Endothelial cell of umbilical vein (primary cell): ENCODE measurements around the gene CBLC. TPM values are rescaled to one million over a fixed set of nuclear protein-coding genes. Genes with fewer than 3 reads are reported as not detected.

Experiments
- BruUV-seq: library from RNA; stranded (reverse); fragments of 400-500 nt; replicated peaks from 2 replicates; lab custom pipeline; 2021; lab: Mats Ljungman, UMichigan
- CTCF ChIA-PET: fragments of 300-600, 350-600 bp; sonication (Branson Sonifier 250); formaldehyde crosslinking; loops from one replicate; lab custom pipeline; 2021; ENCODE audit warnings: antibody characterized with exemption, inconsistent platforms; lab: Charles Lee
- POLR2A ChIA-PET: fragments of 300-600, 350-600 bp; sonication (Branson Sonifier 250); formaldehyde crosslinking; loops from one replicate; lab custom pipeline; 2021; ENCODE audit warnings: antibody characterized with exemption, inconsistent platforms; lab: Charles Lee
- DNase-seq: peaks from one replicate; pipeline ENCODE4 v3.0.0-alpha.2; 2011; ENCODE audit warnings: low read depth, low spot score
- FAIRE-seq: peaks from 2 replicates; lab custom pipeline; 2011; peaks lifted over from hg19 to GRCh38; lab: Jason Lieb, UNC
- H2AFZ ChIP-seq: 2 replicates; pipeline ENCODE4 v1.6.0; 2012; ENCODE audit warnings: low read depth, low read length, control low read depth, inconsistent platforms
- H3K27ac ChIP-seq: 2 replicates; pipeline ENCODE4 v1.5.1; 2011; ENCODE audit warnings: low read depth, mild to moderate bottlenecking, control low read depth, low read length, moderate library complexity; ENCODE audit not compliant: insufficient read depth
- H3K27me3 ChIP-seq, 2 experiments: 2 replicates each; pipeline versions ENCODE4 v1.6.0 to v1.6.1; 2011; ENCODE audit warnings: low read length in 2 of 2, mixed read lengths in 1 of 2; ENCODE audit not compliant: control insufficient read depth in 2 of 2, insufficient read depth in 2 of 2
- H3K36me3 ChIP-seq, 2 experiments: 2 replicates in 1 of 2; 3 replicates in 1 of 2; pipeline ENCODE4 v1.5.1; 2011; ENCODE audit warnings: low read length in 2 of 2, mild to moderate bottlenecking in 1 of 2, moderate library complexity in 1 of 2; ENCODE audit not compliant: control insufficient read depth in 2 of 2, insufficient read depth in 2 of 2; ENCODE audit errors: extremely low read depth in 1 of 2
- H3K4me1 ChIP-seq: 3 replicates; pipeline ENCODE4 v1.5.1; 2011; ENCODE audit warnings: mild to moderate bottlenecking, low read length; ENCODE audit not compliant: control insufficient read depth, insufficient read depth; ENCODE audit errors: extremely low read depth
- H3K4me2 ChIP-seq: 2 replicates; pipeline ENCODE4 v1.6.1; 2011; ENCODE audit warnings: low read length, control low read depth, mixed read lengths; ENCODE audit not compliant: insufficient read depth
- H3K4me3 ChIP-seq, 3 experiments: fragments of 200-600 bp in 1 of 3; sonication (generic), shearing (Covaris generic) in 1 of 3; replicated peaks in 1 of 3; 2 replicates each; pipeline ENCODE4 v1.5.1; 2011 to 2016; ENCODE audit warnings: control low read depth in 3 of 3, low read length in 3 of 3, mild to moderate bottlenecking in 2 of 3, inconsistent platforms in 1 of 3, low read depth in 1 of 3, moderate library complexity in 1 of 3; ENCODE audit not compliant: insufficient read depth in 1 of 3
- H3K79me2 ChIP-seq: 2 replicates; pipeline ENCODE4 v1.6.0; 2012; ENCODE audit warnings: low read length, inconsistent platforms; ENCODE audit not compliant: control insufficient read depth, insufficient read depth
- H3K9ac ChIP-seq: replicated peaks from 2 replicates; pipeline ENCODE3; 2011; ENCODE audit warnings: low read length, control low read depth; ENCODE audit not compliant: insufficient read depth; ENCODE audit errors: extremely low read depth
- H3K9me1 ChIP-seq: replicated peaks from 3 replicates; pipeline ENCODE4 v1.6.0; 2011; ENCODE audit warnings: mild to moderate bottlenecking, low read length; ENCODE audit not compliant: control insufficient read depth, insufficient read depth; ENCODE audit errors: extremely low read depth
- H3K9me3 ChIP-seq: replicated peaks from 2 replicates; pipeline ENCODE4 v1.5.1; 2012; ENCODE audit warnings: low read length, inconsistent platforms; ENCODE audit not compliant: control insufficient read depth, insufficient read depth
- H4K20me1 ChIP-seq: replicated peaks from 2 replicates; pipeline ENCODE3; 2011; ENCODE audit warnings: mild to moderate bottlenecking, low read length; ENCODE audit not compliant: control insufficient read depth, insufficient read depth; ENCODE audit errors: extremely low read depth
- EZH2 ChIP-seq: IDR thresholded peaks from 2 replicates; pipeline ENCODE4 v1.6.1; 2012; ENCODE audit warnings: borderline replicate concordance, low read depth, mild to moderate bottlenecking, moderate library complexity, low read length, inconsistent platforms; ENCODE audit not compliant: severe bottlenecking
- FOS ChIP-seq: IDR thresholded peaks from 2 replicates; pipeline ENCODE4 v1.6.1; 2011; ENCODE audit warnings: mild to moderate bottlenecking, low read length, moderate library complexity, borderline replicate concordance; ENCODE audit not compliant: insufficient read depth
- GATA2 ChIP-seq: IDR thresholded peaks from 2 replicates; pipeline ENCODE4 v1.7.0; 2011; ENCODE audit warnings: low read depth, mild to moderate bottlenecking, moderate library complexity, mixed read lengths, low read length; ENCODE audit not compliant: insufficient read length, insufficient read depth
- JUN ChIP-seq: IDR thresholded peaks from 2 replicates; pipeline ENCODE4 v1.6.1; 2011; ENCODE audit warnings: borderline replicate concordance, low read depth; ENCODE audit not compliant: insufficient read length, insufficient read depth
- MAX ChIP-seq: IDR thresholded peaks from 2 replicates; pipeline ENCODE4 v1.6.1; 2011; ENCODE audit not compliant: insufficient read depth, insufficient read length
- MYC ChIP-seq: IDR thresholded peaks from one replicate; pipeline ENCODE4 v1.6.1; 2011; ENCODE audit warnings: mild to moderate bottlenecking, low read depth, low read length
- POLR2A ChIP-seq: IDR thresholded peaks from 2 replicates; pipeline ENCODE4 v1.6.1; 2012; ENCODE audit warnings: low read depth, mild to moderate bottlenecking, control low read depth, low read length
- POLR2AphosphoS5 ChIP-seq: IDR thresholded peaks from 2 replicates; pipeline ENCODE4 v1.6.1; 2012; ENCODE audit warnings: low read depth, mild to moderate bottlenecking, control low read depth, low read length, moderate library complexity; ENCODE audit not compliant: insufficient read depth
- dilution Hi-C: fragments of 300-500 bp; cut with MboI; formaldehyde crosslinking; loops from one replicate; pipeline ENCODE4 v1.15.0; 2019; ENCODE audit warnings: low sequenced_read_pairs; ENCODE audit not compliant: extremely low pct_ligation_motif_present
- intact Hi-C: fragments of 100-400 bp; cut with micrococcal nuclease; formaldehyde crosslinking; loops from one replicate; pipeline ENCODE4 v1.10.0; 2022
- polyA plus RNA-seq, 4 experiments: library from polyadenylated mRNA; depleted of rRNA in 3 of 4; stranded (reverse) in 3 of 4; unstranded in 1 of 4; fragments of >200 nt; gene quantifications; 2 replicates each; pipeline versions ENCODE4 v1.2.1 to v1.2.3, GENCODE V29; 2011 to 2012; ENCODE audit warnings: missing spikeins in 1 of 4
- total RNA-seq: library from RNA; stranded (reverse); gene quantifications from 2 replicates; pipeline ENCODE4 v1.2.3, GENCODE V29; 2021
- TF ChIP-seq, protein P1 (sequence below), 2 donors: IDR thresholded peaks; 1 replicate in 1 of 2; 2 replicates in 1 of 2; pipeline ENCODE4 v1.5.1; 2011; ENCODE audit warnings: low read length in 2 of 2, mild to moderate bottlenecking in 2 of 2, moderate library complexity in 2 of 2, control low read depth in 1 of 2, inconsistent platforms in 1 of 2, low read depth in 1 of 2; ENCODE audit not compliant: insufficient read depth in 1 of 2; ENCODE audit errors: extremely low read depth in 1 of 2

Gene CBLC
- total and polyA plus RNA-seq, 2 donors (not counting 3 experiments of a cell fraction or from before 2014, with no cell fraction given): 0.04 TPM; not detected in 1

- no peak overlapping the region for H3K4me3 ChIP-seq
- H3K4me1 ChIP-seq: peaks cover 3% of the 10 kb centered on the region
- no TSS peak for BruUV-seq
- POLR2A ChIA-PET: interaction anchor here (0.6 kb wide), 1 partner anchor 87 kb away, joined by 5 read pairs; the partner anchor contains the start of gene APOE
- no peaks in the 10 kb centered on the region for H3K79me2 ChIP-seq
- DNase-seq (no peak), FAIRE-seq (no peak)
- H3K9ac ChIP-seq: no peak overlapping the region
- H3K9me1 ChIP-seq: no peaks in the 10 kb centered on the region
- no peaks in the 10 kb centered on the region for H3K9me3 ChIP-seq
- H3K4me2 ChIP-seq: no peak overlapping the region
- intact Hi-C loops: no loop called here
- H4K20me1 ChIP-seq: no peaks in the 10 kb centered on the region
- H3K36me3 ChIP-seq: no peaks in the 10 kb centered on the region
- CTCF ChIA-PET: interaction anchor here (1.3 to 2.8 kb wide), 3 partner anchors 12 to 37 kb away, joined by 5 to 17 read pairs (median 7); partner anchors contain the start of gene BCAM
- H2AFZ ChIP-seq: no peak overlapping the region
- TF ChIP-seq POLR2AphosphoS5: no peak
- no peak for TF ChIP-seq POLR2A
- TF ChIP-seq, protein P1, sequence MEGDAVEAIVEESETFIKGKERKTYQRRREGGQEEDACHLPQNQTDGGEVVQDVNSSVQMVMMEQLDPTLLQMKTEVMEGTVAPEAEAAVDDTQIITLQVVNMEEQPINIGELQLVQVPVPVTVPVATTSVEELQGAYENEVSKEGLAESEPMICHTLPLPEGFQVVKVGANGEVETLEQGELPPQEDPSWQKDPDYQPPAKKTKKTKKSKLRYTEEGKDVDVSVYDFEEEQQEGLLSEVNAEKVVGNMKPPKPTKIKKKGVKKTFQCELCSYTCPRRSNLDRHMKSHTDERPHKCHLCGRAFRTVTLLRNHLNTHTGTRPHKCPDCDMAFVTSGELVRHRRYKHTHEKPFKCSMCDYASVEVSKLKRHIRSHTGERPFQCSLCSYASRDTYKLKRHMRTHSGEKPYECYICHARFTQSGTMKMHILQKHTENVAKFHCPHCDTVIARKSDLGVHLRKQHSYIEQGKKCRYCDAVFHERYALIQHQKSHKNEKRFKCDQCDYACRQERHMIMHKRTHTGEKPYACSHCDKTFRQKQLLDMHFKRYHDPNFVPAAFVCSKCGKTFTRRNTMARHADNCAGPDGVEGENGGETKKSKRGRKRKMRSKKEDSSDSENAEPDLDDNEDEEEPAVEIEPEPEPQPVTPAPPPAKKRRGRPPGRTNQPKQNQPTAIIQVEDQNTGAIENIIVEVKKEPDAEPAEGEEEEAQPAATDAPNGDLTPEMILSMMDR (IDR thresholded peaks at IDR 0.05; ENCODE audit: extremely low read depth in 1 of 2, insufficient read depth in 1 of 2, low read depth in 1 of 2, low read length in 2 of 2): no peak
- TF ChIP-seq JUN: no peak
- no peak for TF ChIP-seq MAX
- no peak for TF ChIP-seq MYC
- no peak for TF ChIP-seq GATA2
- no peak for TF ChIP-seq EZH2
- no peak for TF ChIP-seq FOS
- no peaks in the 10 kb centered on the region for H3K27me3 ChIP-seq
- H3K27ac ChIP-seq: no peak overlapping the region
- dilution Hi-C loops: no loop called here
Observed at GRCh38 chr19:44819246-44819832, 41.6 kb downstream of the CBLC start.
